ENCODE results near the gene N4BP3.

Gene N4BP3

DNA sequence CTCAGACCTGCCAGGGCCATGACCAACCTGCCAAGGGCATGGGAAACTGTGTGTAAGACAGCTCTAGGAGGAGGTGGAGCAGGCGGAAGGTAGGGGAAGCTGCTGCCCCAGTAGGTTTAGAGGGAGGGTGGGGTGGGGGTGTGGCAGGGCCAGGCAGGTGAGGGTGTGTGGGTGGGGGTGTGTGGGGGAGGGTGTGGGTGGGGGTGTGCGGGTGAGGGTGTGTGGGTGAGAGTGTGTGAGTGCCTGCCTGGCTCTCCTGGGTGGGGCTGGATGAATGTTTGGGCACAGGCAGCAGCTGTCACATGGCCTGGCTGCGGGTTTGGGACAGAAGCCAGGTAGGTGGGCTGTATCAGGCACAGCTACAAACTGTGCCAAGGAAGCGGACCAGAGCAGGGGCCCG is 8.8 kb upstream of the N4BP3 start:
- no peak for DNase-seq

DNA sequence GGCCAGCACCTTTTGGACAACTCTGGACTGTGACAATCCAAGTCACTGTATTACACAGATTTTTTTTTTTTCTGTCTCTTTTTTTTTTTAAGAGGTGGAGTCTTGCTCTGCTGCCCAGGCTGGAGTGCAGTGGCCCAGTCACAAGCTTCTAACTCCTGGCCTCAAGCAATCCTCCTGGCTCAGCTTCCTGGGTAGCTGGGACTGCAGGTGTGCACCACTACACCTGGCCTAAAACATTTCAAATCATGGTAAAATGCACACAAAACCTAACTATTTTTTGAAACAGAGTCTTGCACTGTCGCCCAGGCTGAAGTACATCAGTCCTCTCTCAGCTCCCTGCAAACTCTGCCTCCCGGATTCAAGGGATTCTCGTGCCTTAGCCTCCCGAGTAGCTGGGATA is 7.2 kb upstream of the N4BP3 start:
- DNase-seq = no peak

DNA sequence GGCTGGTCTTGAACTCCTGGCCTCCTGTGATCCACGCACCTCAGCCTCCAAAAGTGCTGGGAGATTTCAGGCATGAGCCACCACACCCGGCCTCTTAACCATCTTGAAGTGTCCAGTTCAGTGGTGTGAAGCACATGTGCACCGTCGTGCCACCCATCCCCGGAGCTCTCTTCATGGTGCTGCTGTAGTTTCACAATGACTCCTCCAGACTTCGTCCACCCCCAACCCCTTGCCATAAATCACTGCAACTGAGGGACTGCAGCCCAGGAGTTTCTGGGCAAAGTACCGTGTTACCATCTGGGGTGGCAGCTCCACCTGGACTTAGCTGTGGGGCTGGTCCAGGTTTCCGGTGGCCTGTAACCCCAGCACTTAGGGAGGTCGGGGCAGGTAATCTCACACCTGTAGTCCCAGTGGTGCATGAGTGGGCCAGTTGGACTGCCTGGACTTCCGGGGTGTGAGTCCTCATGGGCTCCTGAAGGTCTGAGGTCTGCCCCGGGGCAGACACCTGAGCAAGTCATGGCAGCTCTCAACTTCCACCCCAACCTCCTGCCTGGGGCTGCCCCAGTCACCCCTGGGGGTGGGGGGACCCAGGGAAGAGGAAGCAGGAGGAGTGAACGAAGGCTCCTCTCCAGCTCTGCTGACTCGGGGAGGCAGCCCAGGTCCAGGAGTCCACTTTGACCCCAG is 6.6 kb upstream of the N4BP3 start:
- no peak for DNase-seq

- DNase-seq = no peak
These were observed 5.5 kb upstream of the N4BP3 start for GRCh38 chr5:178107756-178108310.

GRCh38 chr5:178108446-178108845 is 4.9 kb upstream of the N4BP3 start:
- no peak for DNase-seq

- no peak for DNase-seq
These were observed 4.4 kb upstream of the N4BP3 start for GRCh38 chr5:178108966-178109365.

- DNase-seq = no peak
These were observed 2.8 kb upstream of the N4BP3 start for GRCh38 chr5:178110511-178110910.

GRCh38 chr5:178111925-178112324 is 1.4 kb upstream of the N4BP3 start:
- no peak for DNase-seq

- DNase-seq = no peak
These were observed 787 bp upstream of the N4BP3 start for GRCh38 chr5:178112545-178112944.

GRCh38 chr5:178113841-178114324 is 551 bp downstream of the N4BP3 start:
- DNase-seq = peak; percentile 41

DNA sequence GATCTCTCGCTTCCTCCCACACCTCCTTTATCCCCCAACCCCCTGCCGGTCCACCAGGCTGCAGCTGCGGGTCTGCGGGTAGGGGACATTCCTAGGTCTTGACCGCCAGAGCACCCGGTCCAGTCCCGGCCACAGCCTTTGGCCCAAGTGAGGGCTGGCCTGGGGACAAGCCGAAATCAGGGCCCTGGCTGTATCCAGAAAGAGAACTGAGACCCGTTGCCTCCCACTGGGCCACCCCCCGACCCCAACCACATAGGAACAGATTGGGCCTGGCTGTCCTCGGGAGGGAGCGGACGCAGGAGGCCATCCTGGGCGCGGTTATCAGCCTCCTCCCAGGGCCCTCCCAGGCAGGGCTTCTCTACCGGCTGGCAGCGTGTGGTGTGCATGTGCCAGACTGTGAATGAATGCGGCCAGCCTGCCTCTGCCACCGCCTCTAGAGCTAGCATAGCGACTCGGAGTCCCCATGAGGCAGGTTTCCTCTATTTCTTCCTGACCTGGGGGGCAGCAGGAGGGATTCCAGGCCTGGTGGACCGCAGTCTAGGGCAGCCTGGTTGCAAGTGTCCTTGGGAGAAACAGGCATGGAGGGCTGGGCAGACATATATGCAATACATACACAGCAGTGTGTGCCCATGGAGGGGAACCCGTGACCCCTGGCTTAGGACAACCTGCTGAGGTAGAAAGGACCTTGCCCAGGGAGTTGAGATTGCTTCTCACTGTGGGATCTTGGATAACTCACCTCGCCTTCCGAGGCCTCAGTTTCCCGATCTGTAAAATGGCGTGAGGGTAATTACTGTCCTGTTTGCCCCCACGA is 1.2 kb downstream of the N4BP3 start:
- DNase-seq = peak; percentile 63

DNA sequence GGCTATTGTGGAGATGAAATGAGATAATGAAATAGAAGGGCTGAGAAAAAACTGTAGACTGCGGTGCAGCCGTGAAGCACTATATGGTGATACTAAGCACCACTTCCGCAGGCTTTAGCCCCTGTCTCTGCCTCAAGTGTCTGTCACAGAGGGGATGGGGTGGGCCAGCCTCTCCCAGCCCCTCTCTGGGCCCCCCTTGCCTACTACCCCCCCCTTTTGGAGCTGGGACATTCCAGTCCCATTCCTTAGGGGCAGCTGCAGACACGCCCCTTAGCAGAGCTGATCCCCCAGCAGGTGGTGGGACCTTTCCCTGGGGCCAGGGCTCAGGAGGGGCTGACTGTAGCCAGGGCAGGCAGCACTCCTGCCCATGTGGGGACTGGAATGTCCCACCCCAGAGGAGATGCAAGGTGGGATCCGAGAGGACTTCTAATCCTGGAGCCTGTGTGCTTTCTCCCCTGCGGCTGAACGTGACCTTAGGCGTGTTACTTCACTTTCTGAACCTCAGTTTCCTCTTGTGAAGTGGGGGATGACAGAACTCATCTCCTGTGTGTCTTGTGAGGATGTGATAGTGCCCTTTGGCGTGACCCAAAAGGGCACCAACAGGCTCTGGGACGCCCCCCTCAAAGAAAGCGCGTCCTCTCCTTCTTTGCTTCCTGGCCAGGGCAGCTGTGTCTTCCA is 1.9 kb downstream of the N4BP3 start:
- DNase-seq = peak; percentile 26

DNA sequence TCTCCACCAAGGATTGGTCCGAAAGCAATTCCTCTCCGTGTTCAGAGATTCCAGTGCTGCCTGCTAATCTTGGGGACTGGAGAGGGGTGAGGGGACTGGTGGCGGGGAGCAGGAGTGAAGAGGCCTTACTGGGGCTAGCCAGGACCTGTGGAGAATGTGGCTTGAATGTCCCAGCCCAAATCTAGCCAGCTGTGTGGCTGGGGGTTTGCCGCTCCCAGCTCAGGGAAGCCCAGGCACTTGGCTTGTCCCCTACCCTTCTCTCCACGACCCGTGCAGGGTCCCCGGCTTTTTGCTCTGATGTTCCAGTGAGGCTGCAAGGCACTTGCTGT is 2.4 kb downstream of the N4BP3 start:
- DNase-seq = no peak

DNA sequence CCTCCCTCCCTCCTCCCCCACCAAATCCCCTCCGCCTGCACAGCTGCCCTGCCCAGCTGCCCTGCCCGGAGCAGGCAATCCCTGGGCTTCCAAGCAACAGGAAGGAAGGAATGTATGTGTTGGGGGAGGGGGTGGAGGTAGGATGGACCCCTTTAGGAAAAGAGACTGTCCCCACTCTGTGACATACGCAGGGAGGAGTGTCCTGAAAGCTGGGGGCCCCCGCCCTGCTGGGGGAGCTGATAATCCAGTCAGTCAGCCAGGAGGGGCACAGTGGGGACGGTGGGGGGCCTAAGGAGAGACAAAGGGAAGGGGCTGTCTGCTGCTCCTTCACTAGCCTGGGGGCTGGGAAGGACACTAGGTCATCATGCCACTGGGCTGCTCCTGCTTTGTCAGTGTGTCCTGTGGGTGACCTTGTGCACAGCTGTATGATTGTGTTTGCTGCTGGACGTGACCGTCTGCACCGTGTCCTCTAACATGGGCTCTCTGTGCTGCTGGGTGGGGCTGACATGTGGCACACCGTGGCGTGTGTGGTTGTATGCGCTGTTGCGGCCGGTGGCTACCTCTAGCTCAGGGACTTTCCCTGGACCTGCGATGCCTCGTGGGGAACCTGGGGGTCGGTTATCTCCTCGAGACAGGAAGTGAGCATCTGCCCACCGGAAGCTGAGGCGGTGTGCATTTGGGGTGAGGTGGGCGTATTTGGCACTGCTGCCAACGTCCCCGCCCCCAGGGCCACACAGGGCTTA is 3.0 kb downstream of the N4BP3 start:
- peak; percentile 81 for DNase-seq

GRCh38 chr5:178117923-178118701 is 4.8 kb downstream of the N4BP3 start:
- DNase-seq = no peak

- DNase-seq = no peak
These were observed 6.7 kb downstream of the N4BP3 start for GRCh38 chr5:178119915-178120606.

- DNase-seq = peak; percentile 77
These were observed 7.5 kb downstream of the N4BP3 start for GRCh38 chr5:178120607-178121357.

- DNase-seq = no peak
These were observed 8.3 kb downstream of the N4BP3 start for GRCh38 chr5:178121391-178122276.

GRCh38 chr5:178122346-178122745 is 9.0 kb downstream of the N4BP3 start:
- no peak for DNase-seq
